GM12875 (cell line): ENCODE data around the gene AP4S1.
"Not testable (repeated sequence)": the region's sequence is repeated elsewhere in the genome, so short reads cannot be mapped to it uniquely, and the experiment has no call there.

ENCODE experiments used
- H3K4me3 ChIP-seq: one replicate; pipeline ENCODE4 v1.5.1; 2011; ENCODE audit warnings: low read depth, low read length, control low read depth
- TF ChIP-seq, protein P1 (sequence below): IDR thresholded peaks from 2 replicates; pipeline ENCODE4 v1.5.1; 2011; ENCODE audit warnings: low read depth, mild to moderate bottlenecking, control low read depth, inconsistent platforms, low read length, moderate library complexity, borderline replicate concordance; ENCODE audit not compliant: insufficient read depth

Gene AP4S1

DNA sequence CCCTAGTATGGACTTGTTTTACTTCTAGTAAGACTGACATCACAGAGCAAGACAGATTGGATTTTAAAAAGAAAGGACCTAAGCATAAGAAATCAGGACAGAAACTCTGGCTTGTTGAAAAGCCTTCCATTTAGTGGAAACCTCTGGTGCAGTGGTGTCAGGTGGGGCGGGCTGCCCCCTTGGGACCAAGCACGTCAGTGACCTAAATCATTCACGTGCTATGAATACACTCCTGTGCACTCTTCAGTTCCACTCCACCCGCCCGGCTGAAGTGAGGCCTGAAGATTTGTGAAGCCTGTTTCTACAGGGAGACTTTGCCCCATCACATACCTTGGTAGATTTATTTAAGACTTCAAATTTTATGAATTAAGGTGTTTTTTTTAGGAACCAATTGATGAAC lies 58.9 kb downstream of the AP4S1 start:
- no peak overlapping the region for H3K4me3 ChIP-seq
- TF ChIP-seq, protein P1, sequence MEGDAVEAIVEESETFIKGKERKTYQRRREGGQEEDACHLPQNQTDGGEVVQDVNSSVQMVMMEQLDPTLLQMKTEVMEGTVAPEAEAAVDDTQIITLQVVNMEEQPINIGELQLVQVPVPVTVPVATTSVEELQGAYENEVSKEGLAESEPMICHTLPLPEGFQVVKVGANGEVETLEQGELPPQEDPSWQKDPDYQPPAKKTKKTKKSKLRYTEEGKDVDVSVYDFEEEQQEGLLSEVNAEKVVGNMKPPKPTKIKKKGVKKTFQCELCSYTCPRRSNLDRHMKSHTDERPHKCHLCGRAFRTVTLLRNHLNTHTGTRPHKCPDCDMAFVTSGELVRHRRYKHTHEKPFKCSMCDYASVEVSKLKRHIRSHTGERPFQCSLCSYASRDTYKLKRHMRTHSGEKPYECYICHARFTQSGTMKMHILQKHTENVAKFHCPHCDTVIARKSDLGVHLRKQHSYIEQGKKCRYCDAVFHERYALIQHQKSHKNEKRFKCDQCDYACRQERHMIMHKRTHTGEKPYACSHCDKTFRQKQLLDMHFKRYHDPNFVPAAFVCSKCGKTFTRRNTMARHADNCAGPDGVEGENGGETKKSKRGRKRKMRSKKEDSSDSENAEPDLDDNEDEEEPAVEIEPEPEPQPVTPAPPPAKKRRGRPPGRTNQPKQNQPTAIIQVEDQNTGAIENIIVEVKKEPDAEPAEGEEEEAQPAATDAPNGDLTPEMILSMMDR = no peak

DNA sequence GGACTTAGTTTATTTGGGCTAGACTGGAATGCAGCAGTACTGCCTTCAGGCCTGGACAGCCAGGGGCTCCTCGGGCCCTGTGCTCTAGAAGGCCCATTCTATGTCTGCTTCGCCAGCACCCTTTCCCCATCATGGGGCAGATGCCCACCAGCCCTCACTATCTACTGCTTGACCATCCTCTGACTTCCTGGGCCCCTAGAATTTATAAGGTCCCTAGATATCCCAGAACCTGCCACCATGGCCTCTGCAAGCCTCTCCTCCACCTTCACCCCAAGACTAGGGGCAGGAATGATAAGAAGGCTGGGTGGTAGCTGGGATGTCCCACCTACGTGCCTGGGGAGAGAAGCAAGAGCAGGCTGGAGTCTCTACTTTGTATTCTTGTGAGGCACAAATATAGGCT lies 59.6 kb downstream of the AP4S1 start:
- TF ChIP-seq, protein P1 = no peak
- no peak overlapping the region for H3K4me3 ChIP-seq

DNA sequence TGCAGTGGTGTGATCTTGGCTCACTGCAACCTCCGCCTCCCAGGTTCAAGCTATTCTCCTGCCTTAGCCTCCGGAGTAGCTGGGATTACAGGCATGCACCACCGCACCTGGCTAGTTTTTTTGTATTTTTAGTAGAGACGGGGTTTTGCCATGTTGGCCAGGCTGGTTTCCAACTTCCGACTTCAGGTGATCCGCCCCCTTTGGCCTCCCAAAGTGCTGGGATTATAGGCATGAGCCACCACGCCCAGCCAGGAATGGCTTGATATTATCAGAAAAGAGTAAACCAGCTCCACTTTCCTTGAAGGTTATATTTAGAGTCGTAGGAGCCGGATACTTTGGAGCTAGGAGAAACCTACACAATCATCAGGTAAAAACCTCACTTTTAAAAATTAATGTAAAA lies 61.0 kb downstream of the AP4S1 start:
- H3K4me3 ChIP-seq = not testable (repeated sequence)

DNA sequence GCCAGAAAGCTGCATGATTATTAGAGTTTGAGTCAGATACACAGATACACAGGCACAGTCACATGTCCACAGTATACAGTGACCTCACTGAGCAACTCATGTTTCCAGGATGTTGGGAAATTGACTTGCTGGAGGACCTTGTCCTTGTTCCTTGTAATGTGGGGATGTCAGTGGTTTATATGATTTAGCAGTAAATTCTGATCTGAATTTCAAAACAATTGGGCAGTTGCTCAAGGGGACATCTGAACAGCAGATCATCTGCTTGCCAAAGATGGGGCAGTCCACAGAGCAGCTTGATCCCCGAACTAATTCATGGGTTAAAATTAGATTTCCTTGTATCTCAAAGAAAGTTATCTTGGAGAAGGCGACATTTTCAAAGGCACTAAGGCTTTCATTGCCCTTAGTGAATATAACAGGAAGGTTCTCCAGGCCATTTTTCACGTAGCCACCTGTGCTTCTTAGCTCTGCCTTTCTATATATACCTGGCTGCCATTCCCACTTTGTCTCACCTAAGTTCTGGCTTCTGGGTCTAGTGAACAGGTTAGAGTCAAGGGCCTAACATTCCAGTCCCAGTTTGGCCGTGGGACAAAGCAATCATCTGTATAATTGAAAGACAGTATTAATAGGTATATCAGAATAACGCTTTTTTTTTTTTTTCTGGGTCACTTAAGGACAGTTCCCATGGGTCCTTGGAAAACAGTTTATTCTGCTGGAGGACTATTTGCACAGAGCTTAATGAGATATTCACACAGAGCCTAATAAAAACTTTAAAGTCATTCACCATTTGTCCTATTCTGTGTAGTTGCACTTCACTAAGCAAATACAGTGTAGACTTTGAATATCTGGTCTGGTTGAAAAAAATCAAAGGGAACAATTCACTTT lies 65.7 kb downstream of the AP4S1 start:
- TF ChIP-seq, protein P1 = no peak
- no peak overlapping the region for H3K4me3 ChIP-seq

DNA sequence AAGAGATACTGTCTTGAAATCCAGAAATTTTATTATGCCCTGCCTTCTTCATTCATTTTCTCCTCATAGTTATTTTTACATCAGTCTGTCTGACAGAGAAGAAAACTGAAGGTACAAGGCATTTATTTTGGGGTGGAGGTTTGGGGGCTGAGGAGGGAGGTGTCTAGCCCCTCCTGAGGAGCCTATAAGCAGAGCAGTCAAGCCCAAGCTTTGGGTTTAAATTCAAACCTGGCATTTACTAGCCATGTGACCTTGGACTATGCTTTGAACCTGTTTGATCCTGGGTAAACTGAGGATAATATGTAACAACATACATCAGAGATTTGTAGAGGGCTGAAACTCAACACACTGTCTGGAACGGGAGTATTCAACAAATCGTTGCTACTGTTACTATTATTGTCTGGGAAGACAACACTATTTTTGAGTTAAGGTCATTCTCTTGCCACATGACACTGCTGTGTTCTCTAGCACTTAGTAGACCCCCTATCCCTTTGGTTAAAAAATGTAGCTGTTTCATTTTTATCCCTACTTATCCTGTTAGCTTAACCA lies 66.8 kb downstream of the AP4S1 start:
- H3K4me3 ChIP-seq = no peak overlapping the region
- TF ChIP-seq, protein P1 = no peak

DNA sequence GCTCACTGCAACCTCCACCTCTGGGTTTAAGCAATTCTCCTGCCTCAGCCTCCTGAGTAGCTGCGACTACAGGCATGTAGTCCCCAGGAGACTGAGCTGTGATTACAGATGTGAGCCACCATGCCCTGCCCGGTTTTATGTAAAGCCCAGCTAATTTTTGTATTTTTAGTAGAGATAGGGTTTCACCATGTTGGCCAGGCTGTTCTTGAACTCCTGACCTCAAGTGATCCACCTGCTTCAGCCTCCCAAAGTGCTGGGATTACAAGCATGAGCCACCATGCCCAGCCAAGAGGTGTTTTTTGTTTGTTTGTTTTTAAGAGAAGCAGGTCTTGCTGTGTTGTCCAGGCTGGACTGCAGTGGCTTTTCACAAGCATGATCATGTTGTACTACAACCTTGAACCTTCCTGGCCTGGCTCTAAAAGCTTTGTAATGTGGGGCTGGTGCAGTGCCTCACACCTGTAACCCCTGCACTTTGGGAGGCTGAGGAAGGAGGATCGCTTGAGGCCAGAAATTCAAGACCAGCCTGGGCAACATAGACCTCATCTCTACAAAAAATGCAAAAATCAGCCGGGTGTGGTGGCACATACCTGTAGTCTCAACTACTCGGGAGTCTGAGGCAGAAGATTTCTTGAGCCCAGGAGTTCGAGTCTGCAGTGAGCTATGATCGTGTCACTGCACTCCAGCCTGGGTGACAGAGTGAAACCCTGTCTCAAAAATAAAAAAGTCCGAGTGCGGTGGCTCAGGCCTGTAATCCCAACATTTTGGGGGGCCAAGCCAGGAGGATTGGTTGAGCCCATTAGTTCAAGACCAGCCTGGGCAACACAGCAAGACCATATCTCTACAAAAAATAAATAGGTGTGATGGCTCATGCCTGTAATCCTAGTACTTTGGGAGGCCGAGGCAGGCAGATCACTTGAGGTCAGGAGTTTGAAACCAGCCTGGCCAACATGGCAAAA lies 68.7 kb downstream of the AP4S1 start:
- H3K4me3 ChIP-seq = not testable (repeated sequence)

DNA sequence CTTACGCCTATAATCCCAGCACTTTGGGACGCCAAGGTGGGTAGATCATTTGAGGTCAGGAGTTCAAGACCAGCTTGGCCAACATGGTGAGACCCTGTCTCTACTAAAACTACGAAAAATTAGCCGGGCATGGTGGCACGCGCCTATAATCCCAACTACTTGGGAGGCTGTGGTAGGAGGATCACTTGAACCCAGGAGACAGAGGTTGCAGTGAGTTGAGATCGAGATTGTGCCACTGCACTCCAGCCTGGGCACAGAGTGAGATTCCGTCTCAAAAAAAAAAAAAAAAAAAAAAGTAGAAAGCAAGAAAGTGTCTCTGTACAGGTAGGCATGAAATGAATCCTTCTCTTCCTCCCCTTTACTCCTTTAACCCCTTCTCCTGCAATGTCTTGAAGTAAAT lies 70.4 kb downstream of the AP4S1 start:
- H3K4me3 ChIP-seq = not testable (repeated sequence)

DNA sequence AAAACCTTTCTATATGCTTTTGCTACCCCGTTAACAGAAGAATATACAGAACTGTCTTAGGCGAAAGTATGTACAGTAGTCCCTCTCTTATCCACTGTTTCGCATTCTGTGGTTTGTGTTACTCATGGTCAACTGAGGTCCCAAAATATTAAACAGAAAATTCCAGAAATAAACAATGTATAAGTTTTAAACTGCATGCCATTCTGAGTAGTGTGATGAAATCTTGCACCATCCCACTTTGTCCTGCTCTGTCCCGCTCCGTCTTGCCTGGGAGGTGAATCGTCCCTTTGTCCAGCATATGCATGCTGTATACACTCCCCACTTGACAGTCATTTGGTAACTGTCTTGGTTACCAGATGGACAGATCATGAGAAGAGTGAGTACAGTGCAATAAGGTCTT lies 70.8 kb downstream of the AP4S1 start:
- H3K4me3 ChIP-seq = no peak overlapping the region
- TF ChIP-seq, protein P1 = no peak
